PC-3 (cell line): ENCODE results near the gene MME. TPM values are rescaled to one million over a fixed set of nuclear protein-coding genes. Genes with fewer than 3 reads are reported as not detected.

Experiments
- ATAC-seq: fragments of 200-7000 bp; cut with Tn5 transposase; 2 replicates; pipeline ENCODE4 v1.9.1; 2020; ENCODE audit warnings: mild to moderate bottlenecking, moderate library complexity
- BruUV-seq: library from RNA; stranded (reverse); fragments of 400-500 nt; replicated peaks from 2 replicates; lab custom pipeline; 2021; lab: Mats Ljungman, UMichigan
- CTCF ChIA-PET: fragments of 300-600 bp; sonication (Branson Sonifier 250); formaldehyde crosslinking; loops from one replicate; lab custom pipeline; 2022; ENCODE audit warnings: antibody characterized with exemption; lab: Charles Lee
- POLR2A ChIA-PET: fragments of 300-600 bp; sonication (Branson Sonifier 250); formaldehyde crosslinking; loops from one replicate; lab custom pipeline; 2022; ENCODE audit warnings: antibody characterized with exemption; ENCODE audit not compliant: unreplicated experiment; lab: Charles Lee
- DNase-seq: peaks from one replicate; pipeline ENCODE4 v3.0.0-alpha.2; 2015
- H2AFZ ChIP-seq: fragments of 300-600 bp; sonication (generic); 2 replicates; pipeline ENCODE4 v1.6.0; 2016; ENCODE audit warnings: antibody characterized with exemption, low read length
- H3F3A ChIP-seq: fragments of 300-600 bp; sonication (generic); one replicate; pipeline ENCODE4 v1.6.0; 2017; ENCODE audit warnings: antibody characterized with exemption, low read length, control low read depth, mild to moderate bottlenecking; ENCODE audit not compliant: unreplicated experiment
- H3K27ac ChIP-seq: fragments of 300-600 bp; sonication (generic); 2 replicates; pipeline ENCODE4 v1.5.1; 2016; ENCODE audit warnings: mild to moderate bottlenecking, low read length
- H3K27me3 ChIP-seq: fragments of 300-600 bp; sonication (generic); 2 replicates; pipeline ENCODE4 v1.6.1; 2016; ENCODE audit warnings: low read length, mixed read lengths
- H3K36me3 ChIP-seq: fragments of 300-600 bp; sonication (generic); 2 replicates; pipeline ENCODE4 v1.6.1; 2016; ENCODE audit warnings: low read depth, mixed run types, low read length, mixed read lengths
- H3K4me1 ChIP-seq: fragments of 300-600 bp; sonication (generic); 2 replicates; pipeline ENCODE4 v1.5.1; 2016; ENCODE audit warnings: low read length; ENCODE audit not compliant: insufficient read depth
- H3K4me2 ChIP-seq: fragments of 300-600 bp; sonication (generic); 2 replicates; pipeline ENCODE4 v1.6.0; 2016; ENCODE audit warnings: low read length
- H3K4me3 ChIP-seq: fragments of 300-600 bp; sonication (generic); 2 replicates; pipeline ENCODE4 v1.5.1; 2016; ENCODE audit warnings: mild to moderate bottlenecking, low read length, mixed read lengths
- H3K79me2 ChIP-seq: fragments of 300-600 bp; sonication (generic); 2 replicates; pipeline ENCODE4 v1.6.1; 2017; ENCODE audit warnings: low read length, mixed read lengths
- H3K9ac ChIP-seq: fragments of 300-600 bp; sonication (generic); 2 replicates; pipeline ENCODE4 v1.6.0; 2016; ENCODE audit warnings: mild to moderate bottlenecking, low read length
- H3K9me2 ChIP-seq: fragments of 300-600 bp; sonication (generic); replicated peaks from 2 replicates; pipeline ENCODE4 v1.6.1; 2016; ENCODE audit warnings: mixed run types, low read length, mixed read lengths
- H3K9me3 ChIP-seq: fragments of 300-600 bp; sonication (generic); 2 replicates; pipeline ENCODE4 v1.6.1; 2016; ENCODE audit warnings: low read length, mixed read lengths
- H4K20me1 ChIP-seq: fragments of 300-600 bp; sonication (generic); 2 replicates; pipeline ENCODE4 v1.6.1; 2016; ENCODE audit warnings: low read length, mixed read lengths
- EZH2 ChIP-seq: fragments of 300-600 bp; sonication (generic); IDR thresholded peaks from one replicate; pipeline ENCODE4 v1.6.1; 2017; ENCODE audit warnings: antibody characterized with exemption, mild to moderate bottlenecking, low read length; ENCODE audit not compliant: unreplicated experiment
- EZH2phosphoT487 ChIP-seq: fragments of 300-600 bp; sonication (generic); IDR thresholded peaks from 2 replicates; pipeline ENCODE4 v1.6.1; 2018; ENCODE audit warnings: mild to moderate bottlenecking, antibody characterized with exemption, low read length, borderline replicate concordance
- intact Hi-C: fragments of 100-400 bp; cut with micrococcal nuclease; formaldehyde crosslinking; loops from 2 replicates; pipeline ENCODE4 v1.9.0; 2023
- total RNA-seq: library from RNA; depleted of rRNA; stranded (reverse); fragments of >200 nt; gene quantifications from 2 replicates; pipeline ENCODE4 v1.2.3, GENCODE V29; 2014
- TF ChIP-seq, protein P1 (sequence below): fragments of 300-600 bp; sonication (generic); conservative IDR thresholded peaks from 2 replicates; pipeline ENCODE4 v1.5.1; 2017; ENCODE audit warnings: antibody characterized with exemption, low read depth, mild to moderate bottlenecking, low read length

MME gene
- total RNA-seq, 1 experiment from 2014 or later, result 1.2 TPM

DNA sequence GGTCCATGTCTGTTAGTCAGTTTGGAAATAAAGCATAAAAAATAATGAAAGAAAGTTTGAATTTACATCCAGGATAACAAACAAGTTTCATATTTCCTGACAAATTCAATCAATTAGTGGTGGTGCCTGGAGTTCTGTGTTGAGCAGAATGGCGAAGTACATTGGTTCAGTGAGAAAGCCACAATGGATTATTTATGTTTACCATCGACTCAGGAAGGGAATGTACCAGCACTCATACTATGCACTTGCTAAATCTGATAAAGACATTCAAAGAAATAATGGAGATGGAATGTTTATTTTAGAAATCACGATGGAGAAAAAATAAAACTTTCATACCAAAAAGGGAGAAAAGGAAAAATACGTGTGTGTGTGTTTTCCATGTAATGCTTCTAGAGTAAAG lies 45.3 kb upstream of the MME start:
- no peak overlapping the region for H3K4me3 ChIP-seq
- H2AFZ ChIP-seq, result no peak overlapping the region
- no peaks in the 10 kb centered on the region for H3K79me2 ChIP-seq
- no peaks in the 10 kb centered on the region for H3K9me3 ChIP-seq
- BruUV-seq, result no TSS peak
- H3K36me3 ChIP-seq, result no peaks in the 10 kb centered on the region
- TF ChIP-seq EZH2 (no peak), EZH2phosphoT487 (no peak)
- TF ChIP-seq, protein P1, sequence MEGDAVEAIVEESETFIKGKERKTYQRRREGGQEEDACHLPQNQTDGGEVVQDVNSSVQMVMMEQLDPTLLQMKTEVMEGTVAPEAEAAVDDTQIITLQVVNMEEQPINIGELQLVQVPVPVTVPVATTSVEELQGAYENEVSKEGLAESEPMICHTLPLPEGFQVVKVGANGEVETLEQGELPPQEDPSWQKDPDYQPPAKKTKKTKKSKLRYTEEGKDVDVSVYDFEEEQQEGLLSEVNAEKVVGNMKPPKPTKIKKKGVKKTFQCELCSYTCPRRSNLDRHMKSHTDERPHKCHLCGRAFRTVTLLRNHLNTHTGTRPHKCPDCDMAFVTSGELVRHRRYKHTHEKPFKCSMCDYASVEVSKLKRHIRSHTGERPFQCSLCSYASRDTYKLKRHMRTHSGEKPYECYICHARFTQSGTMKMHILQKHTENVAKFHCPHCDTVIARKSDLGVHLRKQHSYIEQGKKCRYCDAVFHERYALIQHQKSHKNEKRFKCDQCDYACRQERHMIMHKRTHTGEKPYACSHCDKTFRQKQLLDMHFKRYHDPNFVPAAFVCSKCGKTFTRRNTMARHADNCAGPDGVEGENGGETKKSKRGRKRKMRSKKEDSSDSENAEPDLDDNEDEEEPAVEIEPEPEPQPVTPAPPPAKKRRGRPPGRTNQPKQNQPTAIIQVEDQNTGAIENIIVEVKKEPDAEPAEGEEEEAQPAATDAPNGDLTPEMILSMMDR, result no peak
- no peaks in the 10 kb centered on the region for H3F3A ChIP-seq
- H3K4me1 ChIP-seq, result no peaks in the 10 kb centered on the region
- intact Hi-C loops, result no loop called here
- ChIA-PET POLR2A (no interaction called here), CTCF (no interaction called here)
- no peak overlapping the region for H3K4me2 ChIP-seq
- H3K9ac ChIP-seq, result no peak overlapping the region
- H3K27ac ChIP-seq, result no peak overlapping the region
- H4K20me1 ChIP-seq, result no peaks in the 10 kb centered on the region
- H3K27me3 ChIP-seq, result peaks cover 4% of the 10 kb centered on the region; the same call in 1 of the 2 replicates
- DNase-seq, result no peak
- ATAC-seq, result no peak
- no peaks in the 10 kb centered on the region for H3K9me2 ChIP-seq

GRCh38 chr3:155035553-155035952 lies 44.6 kb upstream of the MME start:
- H3K9me2 ChIP-seq, result no peaks in the 10 kb centered on the region
- no peaks in the 10 kb centered on the region for H4K20me1 ChIP-seq
- H3K27me3 ChIP-seq, result peaks cover 4% of the 10 kb centered on the region; the same call in 1 of the 2 replicates
- H3K4me3 ChIP-seq, result no peak overlapping the region
- no TSS peak for BruUV-seq
- no peak overlapping the region for H3K9ac ChIP-seq
- intact Hi-C loops, result no loop called here
- ChIA-PET CTCF (no interaction called here), POLR2A (no interaction called here)
- H3K4me1 ChIP-seq, result no peaks in the 10 kb centered on the region
- H3K36me3 ChIP-seq, result no peaks in the 10 kb centered on the region
- no peaks in the 10 kb centered on the region for H3K9me3 ChIP-seq
- no peak for DNase-seq
- H3K79me2 ChIP-seq, result no peaks in the 10 kb centered on the region
- no peak overlapping the region for H3K27ac ChIP-seq
- TF ChIP-seq EZH2 (no peak), EZH2phosphoT487 (no peak)
- TF ChIP-seq, protein P1, result no peak
- H3F3A ChIP-seq, result no peaks in the 10 kb centered on the region
- no peak overlapping the region for H3K4me2 ChIP-seq
- no peak for ATAC-seq
- no peak overlapping the region for H2AFZ ChIP-seq

DNA sequence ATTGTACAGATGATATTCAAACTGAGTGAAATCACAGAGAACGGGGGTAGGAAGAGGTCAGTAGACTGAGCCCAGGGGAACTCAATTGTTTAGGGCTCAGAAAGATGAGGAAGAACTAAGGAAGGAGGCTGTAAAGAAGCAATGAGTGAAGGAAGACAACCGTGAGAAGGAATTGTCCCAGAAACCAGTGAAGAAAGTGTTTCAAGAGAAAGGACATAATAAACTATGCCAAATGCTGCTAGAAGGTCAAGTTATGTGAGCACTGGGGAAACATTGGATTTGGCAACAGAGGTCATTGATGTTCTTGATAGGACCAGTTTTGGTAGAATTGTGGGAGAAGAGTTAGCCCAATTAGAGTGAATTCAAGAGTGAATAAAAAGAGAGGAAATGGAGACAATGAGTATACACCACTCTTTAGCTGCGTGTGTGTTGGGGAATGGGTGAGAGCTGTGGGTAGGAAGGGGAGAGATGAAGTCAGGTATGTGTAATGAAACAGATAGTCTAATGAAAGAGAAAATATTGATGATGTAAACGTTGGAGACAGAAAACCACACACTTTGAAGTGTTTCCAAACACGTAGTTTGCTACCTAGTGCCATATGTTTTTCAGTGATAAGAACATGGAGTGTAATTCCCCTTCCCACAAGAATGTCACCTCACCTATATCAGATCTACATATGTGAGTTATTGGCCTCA lies 42.5 kb upstream of the MME start:
- H2AFZ ChIP-seq, result no peak overlapping the region
- no peaks in the 10 kb centered on the region for H3K9me3 ChIP-seq

More for the DNA sequence above, 42.5 kb upstream of the MME start:
- no peak for DNase-seq
- POLR2A ChIA-PET, result no interaction called here
- Histone ChIP-seq H3K4me1 (no peaks in the 10 kb centered on the region), H3K79me2 (no peaks in the 10 kb centered on the region), H3K27ac (no peak overlapping the region), H3K4me3 (no peak overlapping the region), H3F3A (no peaks in the 10 kb centered on the region), H3K4me2 (no peak overlapping the region), H4K20me1 (no peaks in the 10 kb centered on the region), H3K9ac (no peak overlapping the region), H3K27me3 (no peaks in the 10 kb centered on the region), H3K36me3 (no peaks in the 10 kb centered on the region), H3K9me2 (no peaks in the 10 kb centered on the region)
- CTCF ChIA-PET, result no interaction called here
- ATAC-seq, result no peak
- no TSS peak for BruUV-seq
- intact Hi-C loops, result no loop called here
- TF ChIP-seq, protein P1, result no peak
- TF ChIP-seq EZH2phosphoT487 (no peak), EZH2 (no peak)
